ENCODE measurements around the gene TRPM2. TPM values are rescaled to one million over a fixed set of nuclear protein-coding genes. Genes with fewer than 3 reads are reported as not detected.
A peak's percentile ranks its signal among the peaks of the same experiment; 100 is the strongest.

TRPM2 gene
- total RNA-seq: 2.8 and 2.9 TPM in 2 replicates

GRCh38 chr21:44353191-44353970 lies at the start of gene TRPM2:
TSS of gene TRPM2 (plus strand) at chr21:44353621. CDS start at chr21:44353701, 80 bp downstream.
- Histone ChIP-seq H3K36me3 (ENCODE audit: control insufficient read depth, insufficient read depth, low read length) (no peaks in the 10 kb centered on the region), H3K4me3 (ENCODE audit: low read depth, low read length) (no peak within 1 kb of the TSS)

GRCh38 chr21:44304011-44304616 lies 49.3 kb upstream of the TRPM2 start:
- no peak for TF ChIP-seq CTCF (IDR thresholded peaks at IDR 0.05; ENCODE audit: insufficient read depth, low read length, poor library complexity, severe bottlenecking)
- DNase-seq (ENCODE audit: low read depth): no peak
- H3K36me3 ChIP-seq (ENCODE audit: control insufficient read depth, insufficient read depth, low read length): no peaks in the 10 kb centered on the region
- H3K4me3 ChIP-seq (ENCODE audit: low read depth, low read length): no peak overlapping the region
- no peaks in the 10 kb centered on the region for H3K27me3 ChIP-seq (ENCODE audit: control insufficient read depth, insufficient read depth, low read length)

More at GRCh38 chr21:44353191-44353970, at the start of gene TRPM2:
- TF ChIP-seq CTCF (IDR thresholded peaks at IDR 0.05; ENCODE audit: insufficient read depth, low read length, poor library complexity, severe bottlenecking): no peak
- H3K27me3 ChIP-seq (ENCODE audit: control insufficient read depth, insufficient read depth, low read length): peaks cover 51% of the 10 kb centered on the region
- DNase-seq (ENCODE audit: low read depth): no peak

- Histone ChIP-seq H3K27me3 (ENCODE audit: control insufficient read depth, insufficient read depth, low read length) (no peaks in the 10 kb centered on the region), H3K36me3 (ENCODE audit: control insufficient read depth, insufficient read depth, low read length) (no peaks in the 10 kb centered on the region), H3K4me3 (ENCODE audit: low read depth, low read length) (no peak overlapping the region)
- TF ChIP-seq CTCF (IDR thresholded peaks at IDR 0.05; ENCODE audit: insufficient read depth, low read length, poor library complexity, severe bottlenecking): peak; percentile 84
- DNase-seq (ENCODE audit: low read depth): no peak
Observed at GRCh38 chr21:44304877-44305293, 48.5 kb upstream of the TRPM2 start.

GRCh38 chr21:44305691-44306090 lies 47.7 kb upstream of the TRPM2 start:
- no peak for DNase-seq (ENCODE audit: low read depth)
- Histone ChIP-seq H3K36me3 (ENCODE audit: control insufficient read depth, insufficient read depth, low read length) (no peaks in the 10 kb centered on the region), H3K27me3 (ENCODE audit: control insufficient read depth, insufficient read depth, low read length) (no peaks in the 10 kb centered on the region), H3K4me3 (ENCODE audit: low read depth, low read length) (no peak overlapping the region)
- no peak for TF ChIP-seq CTCF (IDR thresholded peaks at IDR 0.05; ENCODE audit: insufficient read depth, low read length, poor library complexity, severe bottlenecking)

GRCh38 chr21:44306936-44307704 lies 46.3 kb upstream of the TRPM2 start:
- H3K36me3 ChIP-seq (ENCODE audit: control insufficient read depth, insufficient read depth, low read length): no peaks in the 10 kb centered on the region
- TF ChIP-seq CTCF (IDR thresholded peaks at IDR 0.05; ENCODE audit: insufficient read depth, low read length, poor library complexity, severe bottlenecking): no peak
- no peak overlapping the region for H3K4me3 ChIP-seq (ENCODE audit: low read depth, low read length)
- DNase-seq (ENCODE audit: low read depth): no peak
- no peaks in the 10 kb centered on the region for H3K27me3 ChIP-seq (ENCODE audit: control insufficient read depth, insufficient read depth, low read length)

All from kidney epithelial cell (primary cell).